Astrocyte of the spinal cord (primary cell): ENCODE measurements around the gene POLR2B.

Source experiments
- DNase-seq: peaks from one replicate; pipeline ENCODE4 v3.0.0; 2011; ENCODE audit warnings: low read depth, low spot score
- H3K4me3 ChIP-seq: 2 replicates; pipeline ENCODE4 v1.5.1; 2011; ENCODE audit warnings: low read depth, mild to moderate bottlenecking, low read length, moderate library complexity
- in situ Hi-C: cut with HindIII; loops from 2 replicates; pipeline ENCODE4 v1.10.0; 2017; ENCODE audit warnings: low sequenced_read_pairs
- TF ChIP-seq, protein P1 (sequence below): IDR thresholded peaks from 2 replicates; pipeline ENCODE4 v1.5.1; 2012; ENCODE audit warnings: low read depth, mild to moderate bottlenecking, low read length, inconsistent platforms

Gene POLR2B

DNA sequence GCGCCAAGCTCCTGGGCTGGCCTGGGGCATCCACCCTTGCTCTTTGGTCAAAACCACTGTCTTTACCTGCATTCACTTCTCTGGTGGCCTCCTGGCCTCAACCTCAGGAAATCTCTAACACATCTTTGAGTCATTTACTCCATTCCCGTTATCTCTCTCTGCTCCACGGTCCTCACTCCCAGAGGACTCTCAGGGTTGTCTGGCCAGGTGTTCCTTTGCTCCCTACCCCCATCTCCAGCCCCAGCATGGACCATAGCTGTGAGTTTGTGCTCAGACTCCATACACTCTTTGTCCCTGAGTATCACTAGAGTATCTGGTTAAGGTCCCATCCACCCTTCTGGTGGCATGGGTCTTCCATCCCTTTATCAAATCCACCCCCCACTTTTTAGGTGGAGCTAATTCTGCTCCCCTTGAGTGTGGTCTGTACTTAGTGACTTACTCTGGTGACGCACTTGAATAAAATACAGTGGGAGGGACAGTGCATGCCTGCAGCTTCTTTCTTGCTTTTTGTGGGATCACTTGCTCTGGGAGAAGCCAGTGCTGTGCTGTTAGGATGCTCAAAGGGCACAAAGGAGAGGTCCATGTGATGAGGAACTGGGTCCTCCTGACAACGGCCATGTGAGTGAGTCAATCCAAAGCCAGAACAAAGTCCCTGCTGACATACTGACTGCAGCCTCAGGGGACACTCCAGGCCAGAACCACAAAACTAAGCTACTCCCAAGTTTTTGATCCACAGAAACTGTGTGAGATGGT, 87.2 kb downstream of the POLR2B start:
- DNase-seq: peak; percentile 59
- H3K4me3 ChIP-seq: no peak overlapping the region
- TF ChIP-seq, protein P1, sequence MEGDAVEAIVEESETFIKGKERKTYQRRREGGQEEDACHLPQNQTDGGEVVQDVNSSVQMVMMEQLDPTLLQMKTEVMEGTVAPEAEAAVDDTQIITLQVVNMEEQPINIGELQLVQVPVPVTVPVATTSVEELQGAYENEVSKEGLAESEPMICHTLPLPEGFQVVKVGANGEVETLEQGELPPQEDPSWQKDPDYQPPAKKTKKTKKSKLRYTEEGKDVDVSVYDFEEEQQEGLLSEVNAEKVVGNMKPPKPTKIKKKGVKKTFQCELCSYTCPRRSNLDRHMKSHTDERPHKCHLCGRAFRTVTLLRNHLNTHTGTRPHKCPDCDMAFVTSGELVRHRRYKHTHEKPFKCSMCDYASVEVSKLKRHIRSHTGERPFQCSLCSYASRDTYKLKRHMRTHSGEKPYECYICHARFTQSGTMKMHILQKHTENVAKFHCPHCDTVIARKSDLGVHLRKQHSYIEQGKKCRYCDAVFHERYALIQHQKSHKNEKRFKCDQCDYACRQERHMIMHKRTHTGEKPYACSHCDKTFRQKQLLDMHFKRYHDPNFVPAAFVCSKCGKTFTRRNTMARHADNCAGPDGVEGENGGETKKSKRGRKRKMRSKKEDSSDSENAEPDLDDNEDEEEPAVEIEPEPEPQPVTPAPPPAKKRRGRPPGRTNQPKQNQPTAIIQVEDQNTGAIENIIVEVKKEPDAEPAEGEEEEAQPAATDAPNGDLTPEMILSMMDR: no peak
- in situ Hi-C loops: no loop called here

DNA sequence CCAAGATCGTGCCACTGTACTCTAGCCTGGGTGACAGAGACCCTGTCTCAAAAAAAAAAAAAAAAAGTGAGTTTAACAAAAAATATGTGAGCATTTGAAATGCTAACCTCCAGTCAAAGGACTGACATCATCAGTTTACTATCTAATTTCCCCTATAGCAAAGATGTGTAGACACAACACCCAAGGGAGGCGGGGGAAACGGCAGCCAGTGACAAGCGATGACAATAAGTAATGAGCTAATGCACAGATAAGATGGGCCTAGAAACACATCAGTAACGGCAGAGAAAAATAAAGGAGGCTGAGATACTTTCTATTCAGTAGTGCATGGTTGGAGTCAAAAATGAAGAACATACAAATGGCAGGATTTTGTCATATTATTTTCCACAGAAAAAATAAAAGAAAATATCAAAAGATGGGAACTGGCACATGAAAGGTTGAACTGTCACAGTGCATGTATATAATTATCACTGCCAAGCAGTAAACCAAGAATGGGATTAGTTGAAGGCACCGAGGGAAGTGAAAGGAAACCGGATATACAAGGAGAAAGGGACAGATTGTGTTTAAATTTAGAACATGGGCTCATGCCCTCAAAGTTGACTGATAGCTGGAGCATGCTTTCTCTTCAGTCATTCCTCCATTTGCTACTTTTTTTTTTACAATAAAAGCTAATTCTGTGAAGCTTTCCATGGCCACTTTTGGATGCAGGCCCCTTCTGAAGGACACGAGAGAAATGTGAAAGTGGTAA, 89.7 kb downstream of the POLR2B start:
- H3K4me3 ChIP-seq: no peak overlapping the region
- DNase-seq: no peak
- TF ChIP-seq, protein P1: no peak
- in situ Hi-C loops: no loop called here

DNA sequence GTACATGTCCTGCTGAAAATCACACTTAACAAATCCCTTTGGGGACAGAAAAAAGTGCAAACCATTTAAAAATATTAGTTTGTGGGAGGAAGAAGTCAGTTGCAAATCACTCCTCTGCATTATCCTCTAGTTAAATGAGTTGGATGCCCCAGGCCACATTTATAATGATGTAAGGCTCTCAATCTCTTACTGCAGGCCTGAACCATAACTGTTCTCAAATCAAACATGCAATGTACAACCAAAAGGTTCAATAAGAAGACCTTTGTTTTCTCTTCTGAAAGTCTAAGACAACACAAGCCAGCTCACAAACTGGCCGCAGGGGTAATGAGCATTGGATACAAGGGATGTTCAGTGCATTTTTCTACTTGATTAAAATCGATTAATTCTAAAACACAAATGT, 91.8 kb downstream of the POLR2B start:
- TF ChIP-seq, protein P1: no peak

DNA sequence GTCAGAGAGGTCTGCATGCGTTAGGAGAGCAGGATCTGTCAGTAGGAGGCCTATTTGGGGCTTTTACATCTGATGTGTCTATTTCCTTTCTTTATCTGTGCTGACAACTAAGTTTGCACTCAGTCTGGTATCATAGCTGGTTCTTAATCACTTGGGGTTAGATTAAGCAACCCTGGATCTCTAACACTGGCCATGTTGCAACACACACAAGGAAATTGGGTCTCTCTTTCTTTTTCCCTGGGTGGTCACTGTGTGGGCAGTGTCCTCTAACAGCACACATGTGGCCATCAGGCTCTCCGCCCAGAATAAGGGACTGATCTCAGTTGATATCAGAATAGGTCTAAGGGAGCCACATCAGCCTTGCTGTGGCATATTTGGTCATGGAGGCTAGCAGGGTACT, 92.6 kb downstream of the POLR2B start:
- TF ChIP-seq, protein P1: no peak
- no peak overlapping the region for H3K4me3 ChIP-seq
- DNase-seq: no peak
- in situ Hi-C loops: no loop called here

More for the DNA sequence above, 91.8 kb downstream of the POLR2B start:
- H3K4me3 ChIP-seq: no peak overlapping the region
- in situ Hi-C loops: no loop called here
- DNase-seq: no peak

DNA sequence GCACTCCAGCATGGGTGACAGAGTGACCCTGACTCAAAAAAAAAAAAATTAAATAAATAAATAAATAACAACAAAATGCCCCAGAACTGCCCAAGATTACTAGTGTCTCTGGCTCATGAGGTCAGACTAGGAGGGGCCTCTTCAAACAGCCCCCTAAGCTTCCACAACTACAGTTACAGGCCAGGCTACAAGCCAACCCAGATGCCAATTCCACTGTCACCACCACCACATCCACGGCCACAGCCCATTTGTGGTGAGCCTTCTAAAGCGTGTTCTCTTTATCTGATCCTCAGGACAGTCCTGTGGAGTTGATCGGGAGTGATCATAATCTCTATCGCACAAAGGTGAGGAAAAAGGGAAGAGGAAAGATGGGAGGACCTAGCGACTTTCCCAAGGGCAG, 94.9 kb downstream of the POLR2B start:
- TF ChIP-seq, protein P1: no peak

DNA sequence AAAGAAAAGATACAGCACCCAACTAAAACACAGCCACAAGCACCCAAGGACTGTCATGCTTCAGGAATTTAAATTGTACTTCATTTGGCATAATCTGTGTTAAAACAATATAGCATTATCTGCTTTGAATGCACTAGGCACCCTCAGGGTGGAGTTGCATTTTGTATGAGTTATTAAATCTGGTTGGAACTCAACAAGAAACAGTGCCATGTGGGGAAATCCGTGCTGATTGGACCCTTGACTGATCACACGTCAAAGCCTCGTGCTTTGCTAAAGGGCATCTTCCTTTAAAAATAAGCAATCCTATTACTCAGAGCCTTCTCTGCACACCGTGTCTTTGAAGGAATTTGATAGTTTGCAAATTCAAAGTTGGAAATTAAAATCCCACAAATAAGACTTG, 96.0 kb downstream of the POLR2B start:
- TF ChIP-seq, protein P1: no peak
- in situ Hi-C loops: no loop called here
- H3K4me3 ChIP-seq: no peak overlapping the region
- DNase-seq: peak; percentile 65

More for the DNA sequence above, 94.9 kb downstream of the POLR2B start:
- H3K4me3 ChIP-seq: no peak overlapping the region
- no peak for DNase-seq
- in situ Hi-C loops: no loop called here
